GM12801 (cell line): Measurements from ENCODE around the gene ADGRF5.

Experiments used
- TF ChIP-seq, protein P1 (sequence below): IDR thresholded peaks from one replicate; pipeline ENCODE4 v1.5.1; 2011; ENCODE audit warnings: control low read depth; ENCODE audit not compliant: insufficient read length; ENCODE audit errors: extremely low read depth

ADGRF5 gene

DNA sequence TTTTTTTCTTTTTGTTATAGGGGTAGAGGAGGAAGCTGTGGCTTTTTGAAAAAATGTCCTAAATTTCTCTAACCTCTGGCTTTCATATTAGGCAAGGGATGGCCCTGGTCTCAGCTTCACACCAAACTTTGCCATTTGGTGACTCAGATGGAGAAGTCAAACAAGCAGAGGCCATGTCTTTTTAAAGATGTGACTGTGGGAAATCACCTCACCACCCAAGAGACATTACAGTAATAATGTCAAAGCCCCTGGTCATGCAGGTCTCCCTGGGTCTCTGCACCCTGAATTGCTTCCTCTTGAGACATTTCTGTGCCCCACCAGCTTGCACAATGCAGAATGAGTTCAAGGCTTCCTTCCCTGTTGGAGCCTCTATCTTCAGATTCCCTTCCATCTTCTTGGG, 39.5 kb upstream of the ADGRF5 start:
- TF ChIP-seq, protein P1, sequence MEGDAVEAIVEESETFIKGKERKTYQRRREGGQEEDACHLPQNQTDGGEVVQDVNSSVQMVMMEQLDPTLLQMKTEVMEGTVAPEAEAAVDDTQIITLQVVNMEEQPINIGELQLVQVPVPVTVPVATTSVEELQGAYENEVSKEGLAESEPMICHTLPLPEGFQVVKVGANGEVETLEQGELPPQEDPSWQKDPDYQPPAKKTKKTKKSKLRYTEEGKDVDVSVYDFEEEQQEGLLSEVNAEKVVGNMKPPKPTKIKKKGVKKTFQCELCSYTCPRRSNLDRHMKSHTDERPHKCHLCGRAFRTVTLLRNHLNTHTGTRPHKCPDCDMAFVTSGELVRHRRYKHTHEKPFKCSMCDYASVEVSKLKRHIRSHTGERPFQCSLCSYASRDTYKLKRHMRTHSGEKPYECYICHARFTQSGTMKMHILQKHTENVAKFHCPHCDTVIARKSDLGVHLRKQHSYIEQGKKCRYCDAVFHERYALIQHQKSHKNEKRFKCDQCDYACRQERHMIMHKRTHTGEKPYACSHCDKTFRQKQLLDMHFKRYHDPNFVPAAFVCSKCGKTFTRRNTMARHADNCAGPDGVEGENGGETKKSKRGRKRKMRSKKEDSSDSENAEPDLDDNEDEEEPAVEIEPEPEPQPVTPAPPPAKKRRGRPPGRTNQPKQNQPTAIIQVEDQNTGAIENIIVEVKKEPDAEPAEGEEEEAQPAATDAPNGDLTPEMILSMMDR = no peak

GRCh38 chr6:46959419-46959818, 37.7 kb upstream of the ADGRF5 start:
- TF ChIP-seq, protein P1 = no peak

GRCh38 chr6:46956409-46956808, 34.7 kb upstream of the ADGRF5 start:
- TF ChIP-seq, protein P1 = no peak

GRCh38 chr6:46954837-46955451, 33.2 kb upstream of the ADGRF5 start:
- TF ChIP-seq, protein P1 = no peak

DNA sequence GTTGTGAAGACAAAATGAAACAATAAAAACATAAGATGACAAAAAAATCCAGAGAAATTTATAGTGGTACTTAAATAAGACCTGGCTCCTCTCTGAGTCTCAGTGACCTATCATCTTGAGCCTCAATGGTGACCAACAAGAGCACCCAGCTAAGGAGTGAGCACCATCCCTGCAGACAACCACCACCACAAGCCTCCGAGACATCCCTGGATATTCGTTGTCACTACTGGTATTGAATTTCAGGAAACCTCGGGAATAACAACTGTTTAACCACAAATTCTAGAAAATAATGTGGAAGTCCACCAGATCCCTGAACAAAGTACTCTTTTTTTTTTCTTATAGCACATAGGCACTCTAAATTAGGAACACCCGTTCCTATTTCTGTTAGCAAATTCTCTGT, 32.2 kb upstream of the ADGRF5 start:
- TF ChIP-seq, protein P1 = no peak

- TF ChIP-seq, protein P1 = no peak
These were observed 28.0 kb upstream of the ADGRF5 start for GRCh38 chr6:46949632-46950280.

- TF ChIP-seq, protein P1 = no peak
These were observed 27.0 kb upstream of the ADGRF5 start for GRCh38 chr6:46948699-46949098.
